GM19372 (cell line): ENCODE results near the gene CDK5R1.

Experiments
- ATAC-seq: cut with Tn5 transposase; IDR thresholded peaks from one replicate; pipeline ENCODE4 v1.9.1; 2021; ENCODE audit warnings: mild to moderate bottlenecking, low read depth, moderate library complexity; ENCODE audit not compliant: unreplicated experiment

The CDK5R1 gene

GRCh38 chr17:32470405-32471167 lies 16.2 kb upstream of the CDK5R1 start:
- no peak for ATAC-seq

GRCh38 chr17:32471652-32472051 lies 15.1 kb upstream of the CDK5R1 start:
- no peak for ATAC-seq

GRCh38 chr17:32475258-32475657 lies 11.5 kb upstream of the CDK5R1 start:
- no peak for ATAC-seq

- no peak for ATAC-seq
Observed at GRCh38 chr17:32477220-32477619, 9.6 kb upstream of the CDK5R1 start.

- ATAC-seq = no peak
Observed at GRCh38 chr17:32479074-32479617, 7.6 kb upstream of the CDK5R1 start.

- ATAC-seq = no peak
Observed at GRCh38 chr17:32481193-32481592, 5.6 kb upstream of the CDK5R1 start.

GRCh38 chr17:32482568-32483320 lies 4.0 kb upstream of the CDK5R1 start:
- no peak for ATAC-seq

GRCh38 chr17:32483451-32484019 lies 3.3 kb upstream of the CDK5R1 start:
- ATAC-seq = no peak

- ATAC-seq = no peak
Observed at GRCh38 chr17:32484041-32484461, 2.7 kb upstream of the CDK5R1 start.

GRCh38 chr17:32484628-32485027 lies 2.2 kb upstream of the CDK5R1 start:
- ATAC-seq = no peak

- no peak for ATAC-seq
Observed at GRCh38 chr17:32485261-32486110, 1.3 kb upstream of the CDK5R1 start.

GRCh38 chr17:32486111-32486700 lies 587 bp upstream of the CDK5R1 start:
- ATAC-seq = peak; percentile 51

GRCh38 chr17:32487473-32488176 lies 832 bp downstream of the CDK5R1 start:
- peak; percentile 19 for ATAC-seq

- no peak for ATAC-seq
Observed at GRCh38 chr17:32488177-32488542, 1.4 kb downstream of the CDK5R1 start.

GRCh38 chr17:32488604-32489180 lies 1.9 kb downstream of the CDK5R1 start:
- no peak for ATAC-seq

- no peak for ATAC-seq
Observed at GRCh38 chr17:32489320-32490100, 2.7 kb downstream of the CDK5R1 start.

GRCh38 chr17:32490101-32490482 lies 3.3 kb downstream of the CDK5R1 start:
- ATAC-seq = no peak
